ENCODE data around the gene RPS6KA1. TPM values are rescaled to one million over a fixed set of nuclear protein-coding genes. Genes with fewer than 3 reads are reported as not detected.
A peak's percentile ranks its signal among the peaks of the same experiment; 100 is the strongest.
"Not testable (repeated sequence)": the region's sequence is repeated elsewhere in the genome, so short reads cannot be mapped to it uniquely, and the experiment has no call there.

The RPS6KA1 gene
- total and polyA plus RNA-seq, 9 of the 15 experiments (the other 6 are each of a cell fraction or from before 2014, with no cell fraction given), result 2.4 to 61.0 (median 35.5) TPM

DNA sequence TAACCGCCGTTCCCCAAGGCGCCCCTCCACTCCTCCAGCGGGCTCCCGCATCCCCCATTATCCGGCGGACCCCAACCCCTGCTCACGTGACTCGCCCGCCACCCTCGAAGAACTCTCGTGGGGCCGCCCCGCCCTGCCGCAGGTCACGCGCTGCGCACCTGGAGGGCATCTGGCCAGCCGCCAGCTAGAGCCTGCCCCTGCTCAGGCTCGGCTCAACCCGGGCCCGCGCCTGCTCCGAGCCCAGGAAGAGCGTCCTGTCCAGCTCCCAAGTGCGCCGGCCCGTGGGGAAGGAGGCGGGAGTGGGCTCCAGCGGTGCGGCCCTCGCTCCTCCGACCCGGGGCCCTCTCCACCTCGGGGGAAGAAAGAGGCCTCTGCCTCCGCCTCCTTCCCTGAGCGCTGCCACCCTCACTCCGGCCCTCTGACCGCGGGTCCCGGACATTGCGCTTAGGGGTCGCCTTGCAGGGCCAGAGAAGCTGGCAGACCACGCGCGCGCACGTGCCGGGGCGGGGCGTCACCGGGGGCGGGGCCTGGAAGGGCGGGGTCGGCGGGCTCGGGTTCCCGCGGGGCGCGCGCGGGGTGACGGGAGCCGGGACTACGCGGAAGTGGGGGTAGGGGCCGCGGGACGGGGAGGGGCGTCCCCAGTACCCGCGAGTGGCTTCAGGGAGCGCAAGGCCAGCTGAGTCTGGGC lies 28.9 kb upstream of the RPS6KA1 start (continued):
- TF ChIP-seq, protein P1, sequence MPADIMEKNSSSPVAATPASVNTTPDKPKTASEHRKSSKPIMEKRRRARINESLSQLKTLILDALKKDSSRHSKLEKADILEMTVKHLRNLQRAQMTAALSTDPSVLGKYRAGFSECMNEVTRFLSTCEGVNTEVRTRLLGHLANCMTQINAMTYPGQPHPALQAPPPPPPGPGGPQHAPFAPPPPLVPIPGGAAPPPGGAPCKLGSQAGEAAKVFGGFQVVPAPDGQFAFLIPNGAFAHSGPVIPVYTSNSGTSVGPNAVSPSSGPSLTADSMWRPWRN (IDR thresholded peaks at IDR 0.05; ENCODE audit: low read depth), result peak; percentile 95
- TF ChIP-seq NCOA4 (IDR thresholded peaks at IDR 0.05; ENCODE audit: partially characterized antibody) (peak; percentile 10), CREB3L1 (IDR thresholded peaks at IDR 0.05; ENCODE audit: borderline replicate concordance, low read depth) (peak; percentile 65; the same call in 1 of the 2 replicates), HLTF (IDR thresholded peaks at IDR 0.05) (peak; percentile 46; the same call in 1 of the 2 replicates), TRIM24 (IDR thresholded peaks at IDR 0.05) (peak in 1 of 2 experiments; percentile 57; a peak in 1 of 4 replicates), ZNF232 (CRISPR knock-in tag; IDR thresholded peaks at IDR 0.05) (0 out of 2 replicates have a peak, but pooled peaks have one; percentile 17), RNF2 (IDR thresholded peaks at IDR 0.05) (peak; percentile 35; the same call in 1 of the 2 replicates), ZNF57 (CRISPR knock-in tag; IDR thresholded peaks at IDR 0.05) (peak; percentile 63; the same call in 1 of the 2 replicates), STAT5B (CRISPR knock-in tag; IDR thresholded peaks at IDR 0.05) (no peak), RBM14 (IDR thresholded peaks at IDR 0.05; ENCODE audit: borderline replicate concordance, insufficient read depth, low read depth, low read length) (0 out of 2 replicates have a peak, but pooled peaks have one; percentile 70), MITF (IDR thresholded peaks at IDR 0.05) (peak; percentile 91), MTA1 (IDR thresholded peaks at IDR 0.05; ENCODE audit: borderline replicate concordance) (0 out of 2 replicates have a peak, but pooled peaks have one; percentile 49), ZNF124 (CRISPR knock-in tag; IDR thresholded peaks at IDR 0.05) (peak; percentile 85; the same call in 1 of the 2 replicates), NCOR1 (IDR thresholded peaks at IDR 0.05) (peak; percentile 58; the same call in 1 of the 2 replicates), ZNF134 (CRISPR knock-in tag; conservative IDR thresholded peaks at IDR 0.05) (peak; percentile 94)
- TF ChIP-seq, protein P2, sequence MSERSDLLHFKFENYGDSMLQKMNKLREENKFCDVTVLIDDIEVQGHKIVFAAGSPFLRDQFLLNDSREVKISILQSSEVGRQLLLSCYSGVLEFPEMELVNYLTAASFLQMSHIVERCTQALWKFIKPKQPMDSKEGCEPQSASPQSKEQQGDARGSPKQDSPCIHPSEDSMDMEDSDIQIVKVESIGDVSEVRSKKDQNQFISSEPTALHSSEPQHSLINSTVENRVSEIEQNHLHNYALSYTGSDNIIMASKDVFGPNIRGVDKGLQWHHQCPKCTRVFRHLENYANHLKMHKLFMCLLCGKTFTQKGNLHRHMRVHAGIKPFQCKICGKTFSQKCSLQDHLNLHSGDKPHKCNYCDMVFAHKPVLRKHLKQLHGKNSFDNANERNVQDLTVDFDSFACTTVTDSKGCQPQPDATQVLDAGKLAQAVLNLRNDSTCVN (CRISPR knock-in tag; IDR thresholded peaks at IDR 0.05), result no peak

DNA sequence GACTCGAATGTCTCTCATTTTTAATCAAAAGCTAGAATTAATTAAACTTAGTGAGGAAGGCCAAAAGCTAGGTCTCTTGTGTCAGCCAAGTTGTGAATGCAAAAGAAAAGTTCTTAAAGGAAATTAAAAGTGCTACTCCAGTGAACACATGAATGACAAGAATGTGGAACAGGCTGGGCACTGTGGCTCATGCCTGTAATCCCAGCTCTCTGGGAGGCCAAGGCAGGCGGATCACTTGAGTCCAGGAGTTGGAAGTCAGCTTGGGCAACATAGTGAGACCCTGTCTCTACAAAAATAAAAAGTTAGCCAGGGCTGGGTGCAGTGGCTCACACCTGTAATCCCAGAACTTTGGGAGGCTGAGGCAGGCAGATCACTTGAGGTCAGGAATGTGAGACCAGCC lies 18.9 kb upstream of the RPS6KA1 start:
- H2AFZ ChIP-seq (ENCODE audit: low read depth, low read length); H3K9me3 ChIP-seq (replicated peaks; ENCODE audit: control insufficient read depth, insufficient read depth, low read depth, low read length); intact Hi-C loops (cut with micrococcal nuclease); H3K4me2 ChIP-seq (ENCODE audit: insufficient read depth, low read length); H3K9me1 ChIP-seq (ENCODE audit: control insufficient read depth, insufficient read depth, low read length); H3K79me2 ChIP-seq (ENCODE audit: control insufficient read depth, insufficient read depth, low read length); BruUV-seq (replicated peaks); H4K20me1 ChIP-seq (replicated peaks; ENCODE audit: control insufficient read depth, insufficient read depth, low read length); in situ Hi-C loops (cut with MboI); H3K4me1 ChIP-seq (replicated peaks in 1 of 2; ENCODE audit: control insufficient read depth in 2 of 2, insufficient read depth in 2 of 2, low read length in 2 of 2); ATAC-seq; DNase-seq (ENCODE audit: extremely low read depth in 1 of 4, low spot score in 3 of 4); H3K27me3 ChIP-seq (ENCODE audit: control insufficient read depth in 2 of 2, insufficient read depth in 2 of 2, low read length in 2 of 2); H3K9ac ChIP-seq (ENCODE audit: insufficient read depth in 1 of 2, low read depth in 2 of 2, low read length in 2 of 2); CTCF ChIA-PET (ENCODE audit: low intra/inter-chr PET ratio); H3K27ac ChIP-seq (ENCODE audit: extremely low read depth, low read depth, low read length); H3K36me3 ChIP-seq (ENCODE audit: control insufficient read depth, insufficient read depth, low read length); H3K4me3 ChIP-seq: not testable (repeated sequence)
- WGBS (ENCODE audit: insufficient coverage, low coverage, missing lambda C conversion rate), result 36% methylated on average over 2 of the region's 2 CpGs
- POLR2A ChIA-PET, result interaction anchor here (0.6 to 1.7 kb wide), 4 partner anchors 10 to 641 kb away, joined by 3 to 4 read pairs (median 4); partner anchors contain the start of gene GPN2
- FAIRE-seq, result peak; percentile 35
